Nephron progenitor cell (in vitro differentiated cells): Measurements from ENCODE around the gene MAT2A.
"Not testable (repeated sequence)": the region's sequence is repeated elsewhere in the genome, so short reads cannot be mapped to it uniquely, and the experiment has no call there.

ENCODE experiments used
- DNase-seq: peaks from one replicate; pipeline ENCODE4 v3.0.0; 2021
- H3K27ac Mint-ChIP-seq: 2 replicates; pipeline ENCODE4 v1.8.0; 2021; ENCODE audit warnings: mild to moderate bottlenecking, moderate library complexity, mixed read lengths
- H3K27me3 Mint-ChIP-seq: 2 replicates; pipeline ENCODE4 v1.8.0; 2021; ENCODE audit warnings: mild to moderate bottlenecking, low read depth, mixed read lengths; ENCODE audit not compliant: poor library complexity
- H3K36me3 Mint-ChIP-seq: 2 replicates; pipeline ENCODE4 v1.8.0; 2021; ENCODE audit warnings: low read depth, mixed read lengths
- H3K4me1 Mint-ChIP-seq: 2 replicates; pipeline ENCODE4 v1.8.0; 2021; ENCODE audit warnings: mixed read lengths
- H3K4me3 Mint-ChIP-seq: 2 replicates; pipeline ENCODE4 v1.8.0; 2021; ENCODE audit warnings: mild to moderate bottlenecking, moderate library complexity, mixed read lengths
- H3K9me3 Mint-ChIP-seq: 2 replicates; pipeline ENCODE4 v1.8.0; 2021; ENCODE audit warnings: mild to moderate bottlenecking, moderate library complexity, mixed read lengths
- TF ChIP-seq, protein P1 (sequence below): fragments of 200-600 bp; sonication (generic); IDR thresholded peaks from 2 replicates; pipeline ENCODE4 v1.5.0; 2021; ENCODE audit warnings: antibody characterized with exemption

Gene MAT2A

DNA sequence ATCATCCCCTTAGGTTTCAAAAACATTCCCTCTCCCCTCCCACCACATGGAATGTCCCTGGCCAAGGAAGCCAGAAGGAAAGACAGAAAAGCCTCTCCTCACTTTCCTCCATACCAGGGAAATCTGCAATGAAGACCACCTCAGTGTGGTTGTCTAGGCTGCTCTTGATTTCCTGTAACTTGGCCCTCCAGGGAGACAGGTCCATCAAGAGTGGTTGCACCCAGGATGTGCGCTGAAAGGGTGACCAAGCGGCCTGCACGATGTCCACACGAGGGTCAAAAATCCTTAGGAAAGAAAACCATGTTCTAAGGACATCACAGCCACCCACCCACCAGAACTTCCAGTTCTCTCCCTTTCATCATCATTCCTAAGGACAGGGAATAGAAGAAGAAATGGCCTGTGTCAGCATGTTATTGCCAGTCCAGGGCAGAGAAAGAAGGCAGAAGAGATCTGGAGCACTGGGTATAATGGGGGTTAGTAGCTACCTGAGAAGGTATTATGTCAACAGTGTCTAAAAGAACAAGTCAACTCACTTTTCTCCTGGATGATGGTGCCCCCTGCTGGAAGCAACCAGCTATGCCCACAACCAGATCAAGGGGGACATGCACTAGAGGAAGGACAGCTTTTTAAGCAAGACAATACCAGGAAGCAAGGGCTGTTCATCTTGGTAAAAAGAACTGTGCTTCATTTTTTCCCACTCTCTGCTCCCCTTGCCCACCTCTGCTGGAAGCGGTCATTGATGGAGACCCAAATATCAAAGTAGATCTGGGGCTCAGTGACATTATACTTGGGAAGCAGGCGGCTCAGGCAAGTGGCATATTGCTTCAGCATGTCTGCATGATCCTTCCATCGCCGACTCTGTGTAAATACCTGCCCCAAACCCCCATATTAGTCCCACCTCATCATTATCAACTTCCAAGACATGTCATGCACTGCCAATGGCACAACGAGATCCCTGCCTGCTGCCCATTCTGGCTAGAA is 13.0 kb downstream of the MAT2A start:
- TF ChIP-seq, protein P1, sequence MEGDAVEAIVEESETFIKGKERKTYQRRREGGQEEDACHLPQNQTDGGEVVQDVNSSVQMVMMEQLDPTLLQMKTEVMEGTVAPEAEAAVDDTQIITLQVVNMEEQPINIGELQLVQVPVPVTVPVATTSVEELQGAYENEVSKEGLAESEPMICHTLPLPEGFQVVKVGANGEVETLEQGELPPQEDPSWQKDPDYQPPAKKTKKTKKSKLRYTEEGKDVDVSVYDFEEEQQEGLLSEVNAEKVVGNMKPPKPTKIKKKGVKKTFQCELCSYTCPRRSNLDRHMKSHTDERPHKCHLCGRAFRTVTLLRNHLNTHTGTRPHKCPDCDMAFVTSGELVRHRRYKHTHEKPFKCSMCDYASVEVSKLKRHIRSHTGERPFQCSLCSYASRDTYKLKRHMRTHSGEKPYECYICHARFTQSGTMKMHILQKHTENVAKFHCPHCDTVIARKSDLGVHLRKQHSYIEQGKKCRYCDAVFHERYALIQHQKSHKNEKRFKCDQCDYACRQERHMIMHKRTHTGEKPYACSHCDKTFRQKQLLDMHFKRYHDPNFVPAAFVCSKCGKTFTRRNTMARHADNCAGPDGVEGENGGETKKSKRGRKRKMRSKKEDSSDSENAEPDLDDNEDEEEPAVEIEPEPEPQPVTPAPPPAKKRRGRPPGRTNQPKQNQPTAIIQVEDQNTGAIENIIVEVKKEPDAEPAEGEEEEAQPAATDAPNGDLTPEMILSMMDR: peak; percentile 93
- no peak overlapping the region for H3K4me3 Mint-ChIP-seq
- H3K36me3 Mint-ChIP-seq: peaks cover 34% of the 10 kb centered on the region
- peak overlapping the region; percentile 58 for H3K27ac Mint-ChIP-seq
- peaks cover 9% of the 10 kb centered on the region for H3K4me1 Mint-ChIP-seq
- H3K27me3 Mint-ChIP-seq: no peaks in the 10 kb centered on the region
- H3K9me3 Mint-ChIP-seq: no peaks in the 10 kb centered on the region
- peak; percentile 85 for DNase-seq

DNA sequence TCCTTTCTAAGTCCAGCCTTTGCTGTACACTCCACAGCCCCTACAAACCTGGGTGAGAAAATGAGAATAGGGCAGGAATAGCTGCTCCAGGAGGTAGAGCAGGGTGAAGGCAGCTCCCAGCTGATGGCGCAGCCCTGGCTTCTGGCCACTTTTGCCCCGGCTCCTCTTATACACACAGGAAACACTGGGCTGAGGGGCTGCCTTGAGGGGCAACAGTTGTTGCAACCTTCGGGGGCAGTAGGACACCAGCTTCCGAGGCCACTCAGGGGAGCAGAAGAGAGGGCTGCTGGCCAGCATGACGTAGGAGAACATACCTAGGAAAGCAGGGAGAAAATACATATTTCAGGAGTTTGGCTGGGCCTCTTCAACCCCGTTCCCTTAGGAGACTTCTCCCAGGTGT is 14.2 kb downstream of the MAT2A start:
- H3K27ac Mint-ChIP-seq: no peak overlapping the region
- no peaks in the 10 kb centered on the region for H3K9me3 Mint-ChIP-seq
- DNase-seq: no peak
- no peak overlapping the region for H3K4me3 Mint-ChIP-seq
- H3K36me3 Mint-ChIP-seq: peaks cover 40% of the 10 kb centered on the region
- H3K27me3 Mint-ChIP-seq: no peaks in the 10 kb centered on the region
- peaks cover 9% of the 10 kb centered on the region for H3K4me1 Mint-ChIP-seq
- TF ChIP-seq, protein P1: no peak

DNA sequence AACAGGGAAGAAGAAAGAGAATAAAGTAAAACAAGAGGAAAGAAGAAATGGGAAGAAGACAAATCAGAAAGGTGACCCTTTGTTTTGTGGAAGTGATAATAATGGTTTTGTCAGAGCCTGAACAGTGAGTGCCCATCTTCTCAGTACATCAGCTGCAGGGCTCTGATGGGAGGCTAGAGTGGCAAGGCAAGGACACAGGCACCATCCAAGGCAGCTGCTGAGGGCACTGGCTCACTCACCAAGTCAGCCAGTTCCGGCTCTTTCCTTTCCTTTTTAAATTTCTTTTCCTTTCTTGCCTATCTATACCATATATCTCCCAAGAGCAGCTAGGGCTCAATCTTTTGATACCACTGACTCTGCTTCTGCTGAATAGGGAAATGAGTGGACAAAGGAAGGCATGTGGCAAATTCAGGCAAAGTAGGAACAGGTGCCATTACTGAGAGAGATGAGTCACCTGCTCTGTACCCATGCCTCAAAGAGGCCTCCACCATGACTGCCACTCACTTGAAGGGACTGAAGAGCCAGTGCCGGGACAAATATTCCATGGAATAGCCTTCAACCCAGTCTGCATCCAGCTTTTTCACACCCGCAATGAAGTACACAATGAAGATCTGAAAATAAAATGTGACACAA is 16.1 kb downstream of the MAT2A start:
- H3K9me3 Mint-ChIP-seq: no peaks in the 10 kb centered on the region
- H3K27me3 Mint-ChIP-seq: no peaks in the 10 kb centered on the region
- H3K4me1 Mint-ChIP-seq: peaks cover 11% of the 10 kb centered on the region
- TF ChIP-seq, protein P1: no peak
- DNase-seq: no peak
- H3K36me3 Mint-ChIP-seq: peaks cover 38% of the 10 kb centered on the region
- H3K27ac Mint-ChIP-seq: peak overlapping the region; percentile 29
- no peak overlapping the region for H3K4me3 Mint-ChIP-seq

DNA sequence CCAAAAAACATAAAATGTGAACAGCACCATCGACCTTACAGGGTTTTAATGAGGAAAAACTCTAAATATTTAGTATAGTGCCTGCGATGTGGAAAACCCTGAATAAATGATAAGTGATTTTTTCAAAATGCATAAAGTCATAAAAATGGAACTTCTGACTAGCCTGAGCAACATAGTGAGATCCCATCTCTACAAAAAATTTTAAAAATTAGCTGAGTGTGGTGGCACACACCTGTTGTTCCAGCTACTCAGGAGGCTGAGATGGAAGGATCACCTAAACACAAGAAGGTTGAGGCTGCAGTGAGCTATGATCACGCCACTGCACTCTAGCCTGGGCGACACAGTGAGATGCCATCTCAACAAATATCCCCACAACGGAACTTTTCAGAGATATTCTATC is 18.2 kb downstream of the MAT2A start:
- Mint-ChIP-seq H3K36me3 (peaks cover 25% of the 10 kb centered on the region), H3K4me3 (no peak overlapping the region), H3K9me3 (no peaks in the 10 kb centered on the region), H3K4me1 (peaks cover 25% of the 10 kb centered on the region), H3K27ac (no peak overlapping the region), H3K27me3 (no peaks in the 10 kb centered on the region)
- no peak for DNase-seq
- TF ChIP-seq, protein P1: no peak

DNA sequence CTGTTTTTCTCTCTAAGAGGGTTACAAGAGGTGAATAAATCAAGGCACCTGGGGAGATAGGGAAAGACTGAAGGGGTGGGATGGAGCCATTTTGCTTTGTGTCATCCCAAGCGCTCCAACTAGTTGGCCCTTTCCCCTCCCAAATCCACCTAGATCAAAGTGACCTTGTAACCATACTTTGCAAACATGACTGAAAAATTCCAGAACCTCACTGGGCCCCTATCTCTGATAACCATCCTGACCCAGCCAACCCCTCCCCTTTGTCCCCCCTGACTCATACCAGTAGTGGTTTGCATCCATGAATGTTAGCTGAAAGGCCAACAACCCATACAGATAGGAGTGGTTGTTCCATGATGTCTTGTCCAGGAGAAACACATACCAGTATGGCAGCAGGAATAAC is 19.2 kb downstream of the MAT2A start:
- peaks cover 25% of the 10 kb centered on the region for H3K36me3 Mint-ChIP-seq
- H3K27ac Mint-ChIP-seq: no peak overlapping the region
- no peaks in the 10 kb centered on the region for H3K27me3 Mint-ChIP-seq
- H3K4me3 Mint-ChIP-seq: no peak overlapping the region
- H3K9me3 Mint-ChIP-seq: no peaks in the 10 kb centered on the region
- TF ChIP-seq, protein P1: no peak
- DNase-seq: no peak
- H3K4me1 Mint-ChIP-seq: peaks cover 25% of the 10 kb centered on the region

DNA sequence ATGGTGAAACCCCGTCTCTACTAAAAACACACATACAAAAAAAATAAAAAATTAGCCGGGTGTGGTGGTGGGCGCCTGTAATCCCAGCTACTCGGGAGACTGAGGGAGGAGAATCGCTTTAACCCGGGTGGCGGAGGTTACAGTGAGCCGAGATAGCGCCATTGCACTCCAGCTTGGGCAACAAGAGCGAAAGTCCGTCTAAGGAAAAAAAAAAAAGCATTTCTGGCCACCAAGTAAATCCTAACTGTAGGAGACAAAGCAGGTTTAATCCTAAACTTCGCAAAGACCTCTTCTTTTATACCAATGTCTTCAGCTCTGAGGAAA is 21.4 kb downstream of the MAT2A start:
- not testable (repeated sequence) for H3K9me3 Mint-ChIP-seq, DNase-seq, H3K27me3 Mint-ChIP-seq
- Mint-ChIP-seq H3K4me1 (peaks cover 25% of the 10 kb centered on the region), H3K4me3 (peak overlapping the region; percentile 100), H3K27ac (peak overlapping the region; percentile 78), H3K36me3 (peaks cover 11% of the 10 kb centered on the region)
